Right lung (tissue), 5 donors: ENCODE data around the gene IGSF8. TPM values are rescaled to one million over a fixed set of nuclear protein-coding genes. Genes with fewer than 3 reads are reported as not detected.
"Not testable (repeated sequence)": the region's sequence is repeated elsewhere in the genome, so short reads cannot be mapped to it uniquely, and the experiment has no call there.

ENCODE experiments used
- DNase-seq, 2 donors: peaks; one replicate each; pipeline ENCODE4 v3.0.0-alpha.2; 2013
- polyA plus RNA-seq, 5 donors: library from polyadenylated mRNA; unstranded; fragments of 120-200 nt; gene quantifications; one replicate each; pipeline versions ENCODE4 v1.2.1 to v1.2.3, GENCODE V29; 2013; ENCODE audit warnings: inconsistent platforms in 1 of 5, low replicate concordance in 1 of 5; ENCODE audit not compliant: insufficient read length in 5 of 5, insufficient read depth in 1 of 5

IGSF8 gene
- polyA plus RNA-seq, 5 donors, result 24.2 to 36.2 (median 30.5) TPM

GRCh38 chr1:160070243-160071163 is 27.9 kb downstream of the IGSF8 start:
- DNase-seq, result peak; percentile 51 to 64

- no peak for DNase-seq
Measured at GRCh38 chr1:160069460-160070231, 28.8 kb downstream of the IGSF8 start, which contains the start of gene KCNJ10. Gene KCNJ10 (minus strand): TSS chr1:160070160. CDS start chr1:160042532, 27,628 bp downstream.

GRCh38 chr1:160068225-160068624 is 30.2 kb downstream of the IGSF8 start:
- no peak for DNase-seq

GRCh38 chr1:160066829-160067745 is 31.3 kb downstream of the IGSF8 start:
- no peak for DNase-seq

- no peak for DNase-seq
Measured at GRCh38 chr1:160064746-160065145, 33.7 kb downstream of the IGSF8 start.

GRCh38 chr1:160064164-160064563 is 34.3 kb downstream of the IGSF8 start:
- no peak for DNase-seq

GRCh38 chr1:160063176-160063575 is 35.2 kb downstream of the IGSF8 start:
- DNase-seq, result no peak

GRCh38 chr1:160062230-160062532 is 36.2 kb downstream of the IGSF8 start:
- DNase-seq, result no peak

GRCh38 chr1:160061369-160062229 is 36.8 kb downstream of the IGSF8 start:
- no peak for DNase-seq

- DNase-seq, result no peak
Measured at GRCh38 chr1:160058087-160058486, 40.3 kb downstream of the IGSF8 start.

GRCh38 chr1:160056648-160057169 is 41.7 kb downstream of the IGSF8 start:
- DNase-seq, result no peak

GRCh38 chr1:160053548-160054365 is 44.7 kb downstream of the IGSF8 start:
- no peak for DNase-seq

- DNase-seq, result no peak
Measured at GRCh38 chr1:160052936-160053335, 45.5 kb downstream of the IGSF8 start.

- DNase-seq, result no peak
Measured at GRCh38 chr1:160050619-160051018, 47.8 kb downstream of the IGSF8 start.

GRCh38 chr1:160050182-160050581 is 48.2 kb downstream of the IGSF8 start:
- not testable (repeated sequence) for DNase-seq

- no peak for DNase-seq
Measured at GRCh38 chr1:160049101-160049500, 49.3 kb downstream of the IGSF8 start.

- no peak for DNase-seq
Measured at GRCh38 chr1:160048335-160048734, 50.1 kb downstream of the IGSF8 start.

- no peak for DNase-seq
Measured at GRCh38 chr1:160047111-160047991, 51.1 kb downstream of the IGSF8 start.
